GM23338 (cell line): ENCODE data around the gene MICALL2. TPM values are rescaled to one million over a fixed set of nuclear protein-coding genes. Genes with fewer than 3 reads are reported as not detected.

ENCODE experiments used
- ATAC-seq: fragments of 200-7000 bp; cut with Tn5 transposase; 3 replicates; pipeline ENCODE4 v1.9.1; 2020
- DNase-seq: peaks from one replicate; pipeline ENCODE4 v3.0.0-alpha.2; 2015; ENCODE audit warnings: low spot score
- H2AFZ ChIP-seq: fragments of 200-600 bp; sonication (generic); 2 replicates; pipeline ENCODE4 v1.8.0; 2016; ENCODE audit warnings: antibody characterized with exemption, mild to moderate bottlenecking, moderate library complexity
- H3F3A ChIP-seq: fragments of 200-600 bp; sonication (generic); replicated peaks from 2 replicates; pipeline ENCODE4 v1.8.0; 2017; ENCODE audit warnings: antibody characterized with exemption, mixed run types, low read depth
- H3K27ac ChIP-seq: fragments of 200-600 bp; sonication (generic); 2 replicates; pipeline ENCODE4 v1.6.1; 2016; ENCODE audit warnings: low read depth
- H3K27me3 ChIP-seq: fragments of 200-600 bp; sonication (generic); 2 replicates; pipeline ENCODE4 v1.8.0; 2016; ENCODE audit warnings: mild to moderate bottlenecking, mixed run types, moderate library complexity; ENCODE audit not compliant: insufficient read depth
- H3K36me3 ChIP-seq: fragments of 200-600 bp; sonication (generic); 2 replicates; pipeline ENCODE4 v1.8.0; 2016; ENCODE audit warnings: mild to moderate bottlenecking; ENCODE audit not compliant: insufficient read depth
- H3K4me1 ChIP-seq: fragments of 200-600 bp; sonication (generic); 2 replicates; pipeline ENCODE4 v1.8.0; 2016; ENCODE audit warnings: mild to moderate bottlenecking, moderate library complexity; ENCODE audit not compliant: insufficient read depth
- H3K4me2 ChIP-seq: fragments of 200-600 bp; sonication (generic); 2 replicates; pipeline ENCODE4 v1.7.1; 2017; ENCODE audit warnings: mixed run types
- H3K4me3 ChIP-seq: fragments of 200-600 bp; sonication (generic); 2 replicates; pipeline ENCODE4 v1.6.1; 2016; ENCODE audit warnings: mixed run types
- H3K79me2 ChIP-seq: fragments of 200-600 bp; sonication (generic); replicated peaks from 2 replicates; pipeline ENCODE4 v1.8.0; 2017; ENCODE audit warnings: mild to moderate bottlenecking; ENCODE audit not compliant: insufficient read depth
- H3K9me2 ChIP-seq: fragments of 200-600 bp; sonication (generic); 2 replicates; pipeline ENCODE4 v1.8.0; 2017; ENCODE audit not compliant: insufficient read depth
- H4K20me1 ChIP-seq: fragments of 200-600 bp; sonication (generic); replicated peaks from 2 replicates; pipeline ENCODE4 v1.8.0; 2017; ENCODE audit warnings: mild to moderate bottlenecking; ENCODE audit not compliant: insufficient read depth
- H3K27ac Mint-ChIP-seq: 2 replicates; pipeline ENCODE4 v1.8.0; 2020; ENCODE audit warnings: inconsistent platforms, mild to moderate bottlenecking, moderate library complexity, mixed read lengths
- H3K27me3 Mint-ChIP-seq: 3 replicates; pipeline ENCODE4 v1.8.0; 2022; ENCODE audit warnings: low read depth, mild to moderate bottlenecking, moderate library complexity, mixed read lengths, inconsistent platforms; ENCODE audit not compliant: insufficient read depth, poor library complexity
- H3K36me3 Mint-ChIP-seq: 3 replicates; pipeline ENCODE4 v1.8.0; 2021; ENCODE audit warnings: low read depth, mild to moderate bottlenecking, inconsistent platforms, moderate library complexity, mixed read lengths
- H3K4me1 Mint-ChIP-seq: 3 replicates; pipeline ENCODE4 v1.8.0; 2020; ENCODE audit warnings: mild to moderate bottlenecking, inconsistent platforms, mixed read lengths
- H3K4me3 Mint-ChIP-seq: 3 replicates; pipeline ENCODE4 v1.8.0; 2021; ENCODE audit warnings: moderate library complexity, mild to moderate bottlenecking, inconsistent platforms, mixed read lengths
- H3K9me3 Mint-ChIP-seq: 3 replicates; pipeline ENCODE4 v1.8.0; 2020; ENCODE audit warnings: moderate library complexity, mild to moderate bottlenecking, inconsistent platforms, mixed read lengths
- CREB1 ChIP-seq: fragments of 250-450 bp; sonication (Bioruptor Pico); IDR thresholded peaks from 2 replicates; pipeline ENCODE4 v1.5.0; 2020; ENCODE audit warnings: low read depth, mild to moderate bottlenecking, moderate library complexity
- CTCF ChIP-seq, 2 experiments: fragments of 200-600 bp in 1 of 2; sonication (generic) in 1 of 2; conservative IDR thresholded peaks; 2 replicates each; pipeline versions ENCODE4 v1.5.1 to v1.6.1; 2016 to 2017; ENCODE audit warnings: antibody characterized with exemption in 2 of 2, low read depth in 2 of 2, mild to moderate bottlenecking in 2 of 2, moderate library complexity in 1 of 2
- ETS1 ChIP-seq: IDR thresholded peaks from 2 replicates; pipeline ENCODE4 v1.6.1; 2016; ENCODE audit warnings: antibody characterized with exemption
- EZH2phosphoT487 ChIP-seq: fragments of 200-600 bp; sonication (generic); IDR thresholded peaks from one replicate; pipeline ENCODE4 v1.8.1; 2018; ENCODE audit warnings: antibody characterized with exemption; ENCODE audit not compliant: unreplicated experiment
- JUNB ChIP-seq: IDR thresholded peaks from one replicate; pipeline ENCODE4 v1.6.1; 2016; ENCODE audit warnings: antibody characterized with exemption; ENCODE audit not compliant: unreplicated experiment
- POLR2AphosphoS5 ChIP-seq: IDR thresholded peaks from 2 replicates; pipeline ENCODE4 v1.6.1; 2016; ENCODE audit warnings: antibody characterized with exemption, low read depth
- ZNF114 ChIP-seq: fragments of 250-450 bp; sonication (Bioruptor Pico); IDR thresholded peaks from 2 replicates; pipeline ENCODE4 v1.5.0; 2020; ENCODE audit warnings: mild to moderate bottlenecking, moderate library complexity
- ZNF331 ChIP-seq: fragments of 250-450 bp; sonication (Bioruptor Pico); IDR thresholded peaks from 2 replicates; pipeline ENCODE4 v1.5.0; 2020; ENCODE audit warnings: low read depth, mild to moderate bottlenecking, moderate library complexity
- ZNF462 ChIP-seq: fragments of 250-450 bp; sonication (Bioruptor Pico); IDR thresholded peaks from 2 replicates; pipeline ENCODE4 v1.5.0; 2020; ENCODE audit warnings: mild to moderate bottlenecking, moderate library complexity
- polyA plus RNA-seq: library from polyadenylated mRNA; unstranded; fragments of >200 nt; fragmentation: Nextera tagmentation; extraction: Ambion mirVana; gene quantifications from 2 replicates; pipeline ENCODE4 v1.2.1, GENCODE V29; 2016
- total RNA-seq: library from RNA; depleted of rRNA; stranded (reverse); fragments of >200 nt; shearing (Covaris generic); gene quantifications from 2 replicates; pipeline ENCODE4 v1.2.3, GENCODE V29; 2014

MICALL2 gene
- total and polyA plus RNA-seq, 2 experiments from 2014 or later, result 7.0 to 13.0 TPM

GRCh38 chr7:1409555-1409954 is 49.7 kb downstream of the MICALL2 start:
- Histone ChIP-seq H3K79me2 (no peaks in the 10 kb centered on the region), H3K4me1 (no peaks in the 10 kb centered on the region), H3K27me3 (no peaks in the 10 kb centered on the region), H4K20me1 (no peaks in the 10 kb centered on the region), H3K36me3 (no peaks in the 10 kb centered on the region), H3K4me2 (no peak overlapping the region), H3K27ac (no peak overlapping the region), H3K9me2 (no peaks in the 10 kb centered on the region), H3K4me3 (no peak overlapping the region), H3F3A (no peaks in the 10 kb centered on the region), H2AFZ (no peak overlapping the region)
- Mint-ChIP-seq H3K4me1 (no peaks in the 10 kb centered on the region; the same call in 1 of the 3 replicates), H3K4me3 (no peak overlapping the region), H3K27me3 (peaks cover 15% of the 10 kb centered on the region), H3K27ac (no peak overlapping the region), H3K36me3 (no peaks in the 10 kb centered on the region), H3K9me3 (no peaks in the 10 kb centered on the region)
- TF ChIP-seq EZH2phosphoT487 (no peak), JUNB (no peak), ZNF114 (CRISPR knock-in tag) (no peak), CREB1 (no peak), CTCF (conservative IDR thresholded peaks at IDR 0.05; ENCODE audit: low read depth in 2 of 2) (no peak), ZNF331 (CRISPR knock-in tag) (no peak), ETS1 (no peak), ZNF462 (no peak), POLR2AphosphoS5 (no peak)
- DNase-seq (no peak), ATAC-seq (no peak)
